Astrocyte (in vitro differentiated cells and primary cell): ENCODE results near the gene SAYSD1. TPM values are rescaled to one million over a fixed set of nuclear protein-coding genes. Genes with fewer than 3 reads are reported as not detected.

Experiments
- DNase-seq: peaks from one replicate; pipeline ENCODE4 v3.0.0-alpha.2; 2010; ENCODE audit warnings: low read depth
- FAIRE-seq: peaks from 2 replicates; lab custom pipeline; 2011; peaks lifted over from hg19 to GRCh38; lab: Jason Lieb, UNC
- H2AFZ ChIP-seq: 2 replicates; pipeline ENCODE4 v1.6.0; 2012; ENCODE audit warnings: low read depth, low read length, inconsistent platforms
- H3K27ac ChIP-seq: 2 replicates; pipeline ENCODE4 v1.5.1; 2011; ENCODE audit warnings: low read depth, low read length, inconsistent platforms
- H3K27me3 ChIP-seq: 2 replicates; pipeline ENCODE4 v1.6.0; 2011; ENCODE audit warnings: low read length, inconsistent platforms; ENCODE audit not compliant: insufficient read depth
- H3K36me3 ChIP-seq: 2 replicates; pipeline ENCODE4 v1.5.1; 2011; ENCODE audit warnings: low read length, inconsistent platforms; ENCODE audit not compliant: insufficient read depth
- H3K4me1 ChIP-seq: 2 replicates; pipeline ENCODE4 v1.5.1; 2011; ENCODE audit warnings: low read length, inconsistent platforms; ENCODE audit not compliant: insufficient read depth
- H3K4me2 ChIP-seq: 2 replicates; pipeline ENCODE4 v1.6.0; 2012; ENCODE audit warnings: low read length, inconsistent platforms
- H3K4me3 ChIP-seq: 2 replicates; pipeline ENCODE4 v1.5.1; 2011; ENCODE audit warnings: low read depth, mild to moderate bottlenecking, low read length, inconsistent platforms; ENCODE audit not compliant: insufficient read depth
- H3K79me2 ChIP-seq: 2 replicates; pipeline ENCODE4 v1.6.0; 2012; ENCODE audit warnings: mild to moderate bottlenecking, low read length, inconsistent platforms; ENCODE audit not compliant: insufficient read depth
- H3K9ac ChIP-seq: 2 replicates; pipeline ENCODE4 v1.6.0; 2012; ENCODE audit warnings: mild to moderate bottlenecking, low read length, inconsistent platforms
- H3K9me3 ChIP-seq: 2 replicates; pipeline ENCODE4 v1.5.1; 2012; ENCODE audit warnings: low read depth, mild to moderate bottlenecking, low read length, inconsistent platforms; ENCODE audit not compliant: insufficient read depth
- H4K20me1 ChIP-seq: 2 replicates; pipeline ENCODE4 v1.6.0; 2012; ENCODE audit warnings: low read length, inconsistent platforms; ENCODE audit not compliant: insufficient read depth
- H3K27ac Mint-ChIP-seq: one replicate; pipeline ENCODE4 v1.8.0; 2021; ENCODE audit warnings: mild to moderate bottlenecking, mixed read lengths; ENCODE audit not compliant: unreplicated experiment
- H3K27me3 Mint-ChIP-seq: one replicate; pipeline ENCODE4 v1.8.0; 2021; ENCODE audit warnings: low read depth, mixed read lengths; ENCODE audit not compliant: unreplicated experiment
- H3K36me3 Mint-ChIP-seq: one replicate; pipeline ENCODE4 v1.8.0; 2021; ENCODE audit warnings: low read depth, mixed read lengths; ENCODE audit not compliant: unreplicated experiment
- H3K4me1 Mint-ChIP-seq: one replicate; pipeline ENCODE4 v1.8.0; 2021; ENCODE audit warnings: low read depth, mixed read lengths; ENCODE audit not compliant: unreplicated experiment
- H3K4me3 Mint-ChIP-seq: one replicate; pipeline ENCODE4 v1.8.0; 2021; ENCODE audit warnings: mild to moderate bottlenecking, moderate library complexity, mixed read lengths; ENCODE audit not compliant: unreplicated experiment
- H3K9me3 Mint-ChIP-seq: one replicate; pipeline ENCODE4 v1.8.0; 2021; ENCODE audit warnings: mild to moderate bottlenecking, mixed read lengths; ENCODE audit not compliant: unreplicated experiment
- CTCF ChIP-seq: IDR thresholded peaks from 2 replicates; pipeline ENCODE4 v1.5.1; 2011; ENCODE audit warnings: low read depth, mild to moderate bottlenecking, inconsistent platforms, low read length, moderate library complexity; ENCODE audit not compliant: insufficient read depth
- EZH2 ChIP-seq: IDR thresholded peaks from 2 replicates; pipeline ENCODE4 v1.6.1; 2012; ENCODE audit warnings: mild to moderate bottlenecking, low read length, inconsistent platforms; ENCODE audit not compliant: insufficient read depth
- total RNA-seq: library from RNA; stranded (reverse); gene quantifications from 2 replicates; pipeline ENCODE4 v1.2.1, GENCODE V29; 2021

Gene SAYSD1
- total RNA-seq, 1 donor from 2014 or later: 9.4 TPM

DNA sequence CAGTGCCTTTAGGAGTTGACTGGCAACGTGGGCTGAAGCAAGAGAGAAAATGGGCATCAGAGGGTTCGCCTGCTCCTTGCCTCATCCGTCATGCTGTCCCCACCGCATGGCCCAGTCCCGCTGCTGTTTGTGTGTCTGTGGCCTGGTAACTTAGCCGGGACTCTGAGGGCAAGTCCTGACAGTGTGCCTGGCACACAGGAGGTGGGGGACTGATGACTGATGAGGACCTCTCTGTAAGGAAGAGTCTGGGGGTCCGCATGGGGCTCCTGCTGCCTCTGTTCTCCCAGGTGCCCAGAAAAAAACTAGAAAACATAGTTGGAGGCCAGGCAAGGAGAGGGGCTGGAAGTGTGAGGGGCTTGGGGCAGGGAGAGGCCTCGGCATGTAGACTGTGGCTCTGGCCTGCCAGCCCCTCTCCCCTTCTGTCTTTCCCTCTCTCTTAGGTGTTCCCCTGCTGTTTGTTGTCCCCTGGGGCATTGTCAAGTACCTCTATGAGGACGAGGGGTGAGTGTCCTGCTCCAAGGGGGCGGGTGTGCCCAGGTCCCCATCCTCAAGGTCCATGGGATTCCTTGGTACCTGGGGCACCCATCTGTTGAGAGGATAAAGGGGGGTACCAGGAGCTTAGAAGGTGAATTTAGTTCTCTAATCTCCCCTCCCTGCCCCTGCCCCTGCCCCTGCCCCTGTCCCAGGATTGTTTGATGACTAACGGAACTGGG is 36.9 kb downstream of the SAYSD1 start:
- H4K20me1 ChIP-seq: no peaks in the 10 kb centered on the region
- H3K27me3 Mint-ChIP-seq: peaks cover 66% of the 10 kb centered on the region
- no peak overlapping the region for H3K9ac ChIP-seq
- H3K9me3 ChIP-seq: no peaks in the 10 kb centered on the region
- no peak overlapping the region for H3K4me3 ChIP-seq
- no peaks in the 10 kb centered on the region for H3K36me3 ChIP-seq
- H3K27ac Mint-ChIP-seq: no peak overlapping the region
- H3K79me2 ChIP-seq: no peaks in the 10 kb centered on the region
- DNase-seq (no peak), FAIRE-seq (no peak)
- no peaks in the 10 kb centered on the region for H3K27me3 ChIP-seq
- H3K27ac ChIP-seq: no peak overlapping the region
- no peaks in the 10 kb centered on the region for H3K4me1 Mint-ChIP-seq
- no peak overlapping the region for H2AFZ ChIP-seq
- H3K4me3 Mint-ChIP-seq: no peak overlapping the region
- no peak for TF ChIP-seq CTCF
- no peak for TF ChIP-seq EZH2
- no peaks in the 10 kb centered on the region for H3K36me3 Mint-ChIP-seq
- H3K9me3 Mint-ChIP-seq: peaks cover 4% of the 10 kb centered on the region
- H3K4me1 ChIP-seq: no peaks in the 10 kb centered on the region
- no peak overlapping the region for H3K4me2 ChIP-seq

GRCh38 chr6:39076623-39077535 is 38.1 kb downstream of the SAYSD1 start:
- no peaks in the 10 kb centered on the region for H3K79me2 ChIP-seq
- H3K9ac ChIP-seq: no peak overlapping the region
- H3K27ac ChIP-seq: no peak overlapping the region
- H3K4me2 ChIP-seq: no peak overlapping the region
- H3K36me3 ChIP-seq: no peaks in the 10 kb centered on the region
- no peak for DNase-seq
- no peak overlapping the region for H2AFZ ChIP-seq
- FAIRE-seq: no peak
- Mint-ChIP-seq H3K4me1 (no peaks in the 10 kb centered on the region), H3K36me3 (no peaks in the 10 kb centered on the region), H3K27ac (no peak overlapping the region), H3K9me3 (peaks cover 2% of the 10 kb centered on the region), H3K4me3 (no peak overlapping the region), H3K27me3 (peaks cover 62% of the 10 kb centered on the region)
- no peaks in the 10 kb centered on the region for H3K27me3 ChIP-seq
- H4K20me1 ChIP-seq: no peaks in the 10 kb centered on the region
- TF ChIP-seq EZH2: no peak
- no peak for TF ChIP-seq CTCF
- H3K9me3 ChIP-seq: no peaks in the 10 kb centered on the region
- H3K4me3 ChIP-seq: no peak overlapping the region
- no peaks in the 10 kb centered on the region for H3K4me1 ChIP-seq
